Uterus (tissue), 2 donors: ENCODE results near the gene AMBRA1.

Experiments used
- CTCF ChIP-seq, 4 experiments: fragments of 200-600 bp in 2 of 4; fragments of 450-650 bp in 2 of 4; sonication (generic) in 2 of 4; IDR thresholded peaks; one replicate each; pipeline ENCODE4 v1.5.1; 2016 to 2019; ENCODE audit warnings: antibody characterized with exemption in 4 of 4, mild to moderate bottlenecking in 2 of 4, moderate library complexity in 1 of 4
- POLR2A ChIP-seq, 2 donors: fragments of 450-650 bp; IDR thresholded peaks; one replicate each; pipeline ENCODE4 v1.6.1; 2016; ENCODE audit warnings: antibody characterized with exemption in 2 of 2, mild to moderate bottlenecking in 1 of 2, moderate library complexity in 1 of 2

GRCh38 chr11:46366661-46367161 lies 227.1 kb downstream of the AMBRA1 start:
- TF ChIP-seq CTCF (IDR thresholded peaks at IDR 0.05) (no peak), POLR2A (IDR thresholded peaks at IDR 0.05) (no peak)
